Measurements from ENCODE around the gene LTBP4.
"Not testable (repeated sequence)": the region's sequence is repeated elsewhere in the genome, so short reads cannot be mapped to it uniquely, and the experiment has no call there.

Gene LTBP4

GRCh38 chr19:40589591-40590429, 11.4 kb upstream of the LTBP4 start:
- Histone ChIP-seq H3K4me1 (ENCODE audit: insufficient read depth, low read length) (no peaks in the 10 kb centered on the region), H3K9ac (ENCODE audit: low read length) (no peak overlapping the region), H3K27me3 (ENCODE audit: control insufficient read depth in 1 of 2, insufficient read depth in 2 of 2, low read length in 2 of 2) (peaks cover 0 to 2% of the 10 kb centered on the region in 2 donors), H3K9me3 (ENCODE audit: low read length) (no peaks in the 10 kb centered on the region), H3K4me3 (ENCODE audit: low read depth in 1 of 2, low read length in 2 of 2) (no peak overlapping the region), H3K36me3 (ENCODE audit: insufficient read depth, low read length) (no peaks in the 10 kb centered on the region), H3K27ac (ENCODE audit: low read depth, low read length) (no peak overlapping the region)

GRCh38 chr19:40590464-40591265, 10.5 kb upstream of the LTBP4 start:
- H3K9ac ChIP-seq (ENCODE audit: low read length), result no peak overlapping the region
- no peak overlapping the region for H3K27ac ChIP-seq (ENCODE audit: low read depth, low read length)
- peaks cover 0 to 11% of the 10 kb centered on the region in 2 donors for H3K27me3 ChIP-seq (ENCODE audit: control insufficient read depth in 1 of 2, insufficient read depth in 2 of 2, low read length in 2 of 2)
- H3K4me3 ChIP-seq (ENCODE audit: low read depth in 1 of 2, low read length in 2 of 2), result no peak overlapping the region
- no peaks in the 10 kb centered on the region for H3K9me3 ChIP-seq (ENCODE audit: low read length)
- H3K36me3 ChIP-seq (ENCODE audit: insufficient read depth, low read length), result no peaks in the 10 kb centered on the region
- H3K4me1 ChIP-seq (ENCODE audit: insufficient read depth, low read length), result no peaks in the 10 kb centered on the region

GRCh38 chr19:40591724-40592123, 9.4 kb upstream of the LTBP4 start:
- H3K27ac ChIP-seq (ENCODE audit: low read depth, low read length); H3K36me3 ChIP-seq (ENCODE audit: insufficient read depth, low read length); H3K9me3 ChIP-seq (ENCODE audit: low read length); H3K4me1 ChIP-seq (ENCODE audit: insufficient read depth, low read length); H3K9ac ChIP-seq (ENCODE audit: low read length); H3K4me3 ChIP-seq (ENCODE audit: low read depth in 1 of 2, low read length in 2 of 2): not testable (repeated sequence)
- H3K27me3 ChIP-seq (ENCODE audit: control insufficient read depth in 1 of 2, insufficient read depth in 2 of 2, low read length in 2 of 2), result peaks cover 6 to 18% of the 10 kb centered on the region in 2 donors

GRCh38 chr19:40592170-40592569, 9.0 kb upstream of the LTBP4 start:
- Histone ChIP-seq H3K4me1 (ENCODE audit: insufficient read depth, low read length) (no peaks in the 10 kb centered on the region), H3K4me3 (ENCODE audit: low read depth in 1 of 2, low read length in 2 of 2) (no peak overlapping the region), H3K27me3 (ENCODE audit: control insufficient read depth in 1 of 2, insufficient read depth in 2 of 2, low read length in 2 of 2) (peaks cover 6 to 21% of the 10 kb centered on the region in 2 donors), H3K27ac (ENCODE audit: low read depth, low read length) (no peak overlapping the region), H3K9me3 (ENCODE audit: low read length) (no peaks in the 10 kb centered on the region), H3K9ac (ENCODE audit: low read length) (no peak overlapping the region), H3K36me3 (ENCODE audit: insufficient read depth, low read length) (no peaks in the 10 kb centered on the region)

- no peak overlapping the region for H3K4me3 ChIP-seq (ENCODE audit: low read depth in 1 of 2, low read length in 2 of 2)
- H3K9me3 ChIP-seq (ENCODE audit: low read length), result no peaks in the 10 kb centered on the region
- H3K27me3 ChIP-seq (ENCODE audit: control insufficient read depth in 1 of 2, insufficient read depth in 2 of 2, low read length in 2 of 2), result peaks cover 12 to 37% of the 10 kb centered on the region in 2 donors
- no peaks in the 10 kb centered on the region for H3K36me3 ChIP-seq (ENCODE audit: insufficient read depth, low read length)
- H3K4me1 ChIP-seq (ENCODE audit: insufficient read depth, low read length), result peaks cover 8% of the 10 kb centered on the region
- no peak overlapping the region for H3K27ac ChIP-seq (ENCODE audit: low read depth, low read length)
- no peak overlapping the region for H3K9ac ChIP-seq (ENCODE audit: low read length)
Observed at GRCh38 chr19:40594255-40594654, 6.9 kb upstream of the LTBP4 start.

- H3K9ac ChIP-seq (ENCODE audit: low read length), result no peak overlapping the region
- H3K4me3 ChIP-seq (ENCODE audit: low read depth in 1 of 2, low read length in 2 of 2), result no peak overlapping the region
Observed at GRCh38 chr19:40594657-40595091, 6.5 kb upstream of the LTBP4 start.

GRCh38 chr19:40596608-40597328, 4.4 kb upstream of the LTBP4 start:
- Histone ChIP-seq H3K36me3 (ENCODE audit: insufficient read depth, low read length) (no peaks in the 10 kb centered on the region), H3K4me3 (ENCODE audit: low read depth in 1 of 2, low read length in 2 of 2) (peak overlapping the region in 1 of 2 donors; percentile 31), H3K9me3 (ENCODE audit: low read length) (no peaks in the 10 kb centered on the region), H3K27me3 (ENCODE audit: control insufficient read depth in 1 of 2, insufficient read depth in 2 of 2, low read length in 2 of 2) (peaks cover 12 to 56% of the 10 kb centered on the region in 2 donors), H3K27ac (ENCODE audit: low read depth, low read length) (no peak overlapping the region), H3K9ac (ENCODE audit: low read length) (no peak overlapping the region), H3K4me1 (ENCODE audit: insufficient read depth, low read length) (peaks cover 21% of the 10 kb centered on the region)

More at GRCh38 chr19:40594657-40595091, 6.5 kb upstream of the LTBP4 start:
- no peaks in the 10 kb centered on the region for H3K36me3 ChIP-seq (ENCODE audit: insufficient read depth, low read length)
- H3K9me3 ChIP-seq (ENCODE audit: low read length), result no peaks in the 10 kb centered on the region
- peaks cover 8% of the 10 kb centered on the region for H3K4me1 ChIP-seq (ENCODE audit: insufficient read depth, low read length)
- H3K27ac ChIP-seq (ENCODE audit: low read depth, low read length), result no peak overlapping the region
- H3K27me3 ChIP-seq (ENCODE audit: control insufficient read depth in 1 of 2, insufficient read depth in 2 of 2, low read length in 2 of 2), result peaks cover 12 to 39% of the 10 kb centered on the region in 2 donors

GRCh38 chr19:40597329-40597838, 3.8 kb upstream of the LTBP4 start:
- Histone ChIP-seq H3K9me3 (ENCODE audit: low read length) (no peaks in the 10 kb centered on the region), H3K9ac (ENCODE audit: low read length) (no peak overlapping the region), H3K27me3 (ENCODE audit: control insufficient read depth in 1 of 2, insufficient read depth in 2 of 2, low read length in 2 of 2) (peaks cover 12 to 62% of the 10 kb centered on the region in 2 donors), H3K4me1 (ENCODE audit: insufficient read depth, low read length) (peaks cover 27% of the 10 kb centered on the region), H3K36me3 (ENCODE audit: insufficient read depth, low read length) (no peaks in the 10 kb centered on the region), H3K4me3 (ENCODE audit: low read depth in 1 of 2, low read length in 2 of 2) (peak overlapping the region in 1 of 2 donors; percentile 31), H3K27ac (ENCODE audit: low read depth, low read length) (no peak overlapping the region)

- H3K9ac ChIP-seq (ENCODE audit: low read length), result no peak overlapping the region
- no peaks in the 10 kb centered on the region for H3K36me3 ChIP-seq (ENCODE audit: insufficient read depth, low read length)
- no peak overlapping the region for H3K4me3 ChIP-seq (ENCODE audit: low read depth in 1 of 2, low read length in 2 of 2)
- no peak overlapping the region for H3K27ac ChIP-seq (ENCODE audit: low read depth, low read length)
- H3K4me1 ChIP-seq (ENCODE audit: insufficient read depth, low read length), result peaks cover 36% of the 10 kb centered on the region
- peaks cover 12 to 67% of the 10 kb centered on the region in 2 donors for H3K27me3 ChIP-seq (ENCODE audit: control insufficient read depth in 1 of 2, insufficient read depth in 2 of 2, low read length in 2 of 2)
- no peaks in the 10 kb centered on the region for H3K9me3 ChIP-seq (ENCODE audit: low read length)
Observed at GRCh38 chr19:40598121-40598917, 2.9 kb upstream of the LTBP4 start.

GRCh38 chr19:40598918-40599307, 2.3 kb upstream of the LTBP4 start:
- Histone ChIP-seq H3K27ac (ENCODE audit: low read depth, low read length) (no peak overlapping the region), H3K27me3 (ENCODE audit: control insufficient read depth in 1 of 2, insufficient read depth in 2 of 2, low read length in 2 of 2) (peaks cover 12 to 67% of the 10 kb centered on the region in 2 donors), H3K9me3 (ENCODE audit: low read length) (no peaks in the 10 kb centered on the region), H3K9ac (ENCODE audit: low read length) (no peak overlapping the region), H3K4me3 (ENCODE audit: low read depth in 1 of 2, low read length in 2 of 2) (no peak overlapping the region), H3K4me1 (ENCODE audit: insufficient read depth, low read length) (peaks cover 38% of the 10 kb centered on the region), H3K36me3 (ENCODE audit: insufficient read depth, low read length) (no peaks in the 10 kb centered on the region)

All from muscle layer of colon (tissue), 2 donors.